Activated CD4-positive, alpha-beta T cell treated with anti-CD3 and anti-CD28 coated beads for 36 hours (primary cell): ENCODE data around the gene GATAD2B. TPM values are rescaled to one million over a fixed set of nuclear protein-coding genes. Genes with fewer than 3 reads are reported as not detected.

Experiments used
- microRNA-seq: library from miRNA; unstranded; fragments of <30 nt; microRNA quantifications from one replicate; pipeline ENCODE4 v1.2.0, GENCODE V29; 2021; ENCODE audit warnings: borderline replicate concordance
- total RNA-seq, 2 experiments: library from RNA; stranded (reverse); gene quantifications; one replicate each; pipeline ENCODE4 v1.2.3, GENCODE V29; 2021

GATAD2B gene
- total RNA-seq, 2 experiments from 2014 or later: 57.0 to 63.9 TPM

Small RNAs within 50 kb of the gene (microRNA-seq; reads per million reads assigned to microRNA genes)
- 1.1 reads per million for gene MIR6737

Other genes starting within 250 kb of the GATAD2B start
- under 1 TPM; 0.04 to 0.11 TPM for gene NPR1, start 244.3 kb downstream of the GATAD2B start, total RNA-seq
- gene INTS3, start 194.9 kb downstream of the GATAD2B start, total RNA-seq: 10 to 100 TPM; 52.0 to 58.0 TPM
- gene SLC27A3, start 147.6 kb downstream of the GATAD2B start, total RNA-seq: 1 to 10 TPM; 5.9 to 9.3 TPM
- gene DENND4B, start 23.7 kb upstream of the GATAD2B start, total RNA-seq: 100 to 1,000 TPM; 100 to 110 TPM
- 10 to 100 TPM; 60.6 to 80.4 TPM for gene CRTC2, start 35.6 kb upstream of the GATAD2B start, total RNA-seq
- gene SLC39A1, start 40.6 kb upstream of the GATAD2B start, total RNA-seq: 10 to 100 TPM; 64.4 to 65.5 TPM
- gene CREB3L4, start 44.9 kb upstream of the GATAD2B start, total RNA-seq: 1 to 10 TPM; 8.5 to 9.1 TPM
- gene JTB, start 54.7 kb upstream of the GATAD2B start, total RNA-seq: 100 to 1,000 TPM; 107 to 145 TPM
- 10 to 100 TPM; 16.6 to 19.0 TPM for gene RAB13, start 63.4 kb upstream of the GATAD2B start, total RNA-seq
- gene RPS27, start 67.8 kb upstream of the GATAD2B start, total RNA-seq: 1,000 to 10,000 TPM; 1,867 to 2,094 TPM
- gene NUP210L, start 232.1 kb upstream of the GATAD2B start, total RNA-seq: under 1 TPM; 0.04 to 0.05 TPM